Measurements from ENCODE around the gene KCNJ8. TPM values are rescaled to one million over a fixed set of nuclear protein-coding genes. Genes with fewer than 3 reads are reported as not detected.

Gene KCNJ8
- polyA plus RNA-seq, 2 of the 4 experiments (the other 2 are of a cell fraction) = 0.67 to 0.68 TPM

- H3K4me2 ChIP-seq = no peak overlapping the region
- 68% methylated on average over 5 of the region's 5 CpGs for WGBS (ENCODE audit: missing lambda C conversion rate)
- FAIRE-seq (no peak), ATAC-seq (no peak), DNase-seq (ENCODE audit: low read depth in 1 of 2, low spot score in 1 of 2) (no peak)
- no peaks in the 10 kb centered on the region for H3K9me3 ChIP-seq
- H3K4me3 ChIP-seq = no peak overlapping the region
- ChIA-PET CTCF (interaction anchor here (1.5 kb wide), 1 partner anchor 38 kb away, joined by 3 read pairs; no protein-coding TSS in a partner anchor), POLR2A (no interaction called here)
- H3K27ac ChIP-seq = no peak overlapping the region
- no peaks in the 10 kb centered on the region for H3K4me1 ChIP-seq
- TF ChIP-seq SMC3 (IDR thresholded peaks at IDR 0.05) = no peak
- TF ChIP-seq CBX8 (IDR thresholded peaks at IDR 0.05) = no peak
- no peak for TF ChIP-seq FOSL2 (IDR thresholded peaks at IDR 0.05)
- TF ChIP-seq FOSL2 (CRISPR knock-in tag; IDR thresholded peaks at IDR 0.05) = no peak
- TF ChIP-seq MYC (IDR thresholded peaks at IDR 0.05; ENCODE audit: borderline replicate concordance, low read length) = no peak
- TF ChIP-seq HDAC2 (IDR thresholded peaks at IDR 0.05) = no peak
- no peak for TF ChIP-seq PBX3 (IDR thresholded peaks at IDR 0.05)
- no peak for TF ChIP-seq MAZ (IDR thresholded peaks at IDR 0.05; ENCODE audit: borderline replicate concordance, low read depth, low read length)
- TF ChIP-seq CHD4 (IDR thresholded peaks at IDR 0.05; ENCODE audit: borderline replicate concordance) = no peak
- TF ChIP-seq TP53 (CRISPR knock-in tag; IDR thresholded peaks at IDR 0.05) = no peak
- TF ChIP-seq ZSCAN20 (CRISPR knock-in tag; IDR thresholded peaks at IDR 0.05) = no peak
- TF ChIP-seq, protein P1, sequence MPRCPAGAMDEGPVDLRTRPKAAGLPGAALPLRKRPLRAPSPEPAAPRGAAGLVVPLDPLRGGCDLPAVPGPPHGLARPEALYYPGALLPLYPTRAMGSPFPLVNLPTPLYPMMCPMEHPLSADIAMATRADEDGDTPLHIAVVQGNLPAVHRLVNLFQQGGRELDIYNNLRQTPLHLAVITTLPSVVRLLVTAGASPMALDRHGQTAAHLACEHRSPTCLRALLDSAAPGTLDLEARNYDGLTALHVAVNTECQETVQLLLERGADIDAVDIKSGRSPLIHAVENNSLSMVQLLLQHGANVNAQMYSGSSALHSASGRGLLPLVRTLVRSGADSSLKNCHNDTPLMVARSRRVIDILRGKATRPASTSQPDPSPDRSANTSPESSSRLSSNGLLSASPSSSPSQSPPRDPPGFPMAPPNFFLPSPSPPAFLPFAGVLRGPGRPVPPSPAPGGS (IDR thresholded peaks at IDR 0.05) = no peak
- TF ChIP-seq RAD21 (conservative IDR thresholded peaks at IDR 0.05 in 1 of 2, IDR thresholded peaks at IDR 0.05 in 1 of 2) = no peak
- TF ChIP-seq PHF8 (IDR thresholded peaks at IDR 0.05; ENCODE audit: borderline replicate concordance, low read depth) = no peak
- no peak for TF ChIP-seq E2F6 (IDR thresholded peaks at IDR 0.05; ENCODE audit: borderline replicate concordance, low read depth)
- no peak for TF ChIP-seq HEYL (CRISPR knock-in tag; IDR thresholded peaks at IDR 0.05)
Measured at GRCh38 chr12:21717767-21718166, 56.7 kb downstream of the KCNJ8 start.

DNA sequence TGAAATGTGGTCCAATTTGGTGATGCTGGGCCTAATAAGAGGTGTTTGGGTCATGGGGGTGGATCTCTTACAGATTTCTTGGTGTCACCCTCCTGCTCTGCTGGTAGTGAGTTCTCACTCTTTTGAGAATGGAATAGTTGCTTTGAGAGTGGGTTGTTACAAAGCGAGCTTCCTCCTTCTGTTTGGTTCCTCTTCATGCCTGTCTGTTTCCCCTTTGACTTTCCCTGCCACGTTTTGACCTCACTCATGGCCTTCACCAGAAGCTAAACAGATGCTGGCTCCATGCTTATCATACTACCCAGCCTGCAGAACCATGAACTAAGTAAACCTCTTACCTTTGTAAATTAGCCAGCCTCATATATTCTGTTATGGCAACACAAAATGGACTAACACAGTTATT, 59.1 kb downstream of the KCNJ8 start:
- ATAC-seq (no peak), DNase-seq (ENCODE audit: low read depth in 1 of 2, low spot score in 1 of 2) (no peak), FAIRE-seq (no peak)
- no peak overlapping the region for H3K4me2 ChIP-seq
- TF ChIP-seq HEYL (CRISPR knock-in tag; IDR thresholded peaks at IDR 0.05) (no peak), REST (IDR thresholded peaks at IDR 0.05) (no peak), NPAS2 (CRISPR knock-in tag; IDR thresholded peaks at IDR 0.05; ENCODE audit: borderline replicate concordance) (no peak), CBX2 (IDR thresholded peaks at IDR 0.05; ENCODE audit: borderline replicate concordance, low read depth) (no peak), ESRRA (IDR thresholded peaks at IDR 0.05; ENCODE audit: borderline replicate concordance, low read length) (no peak), ATOH8 (CRISPR knock-in tag; IDR thresholded peaks at IDR 0.05; ENCODE audit: low read depth) (no peak), RFX5 (IDR thresholded peaks at IDR 0.05) (no peak), KDM5A (IDR thresholded peaks at IDR 0.05) (no peak), CHD2 (IDR thresholded peaks at IDR 0.05; ENCODE audit: low read length, partially characterized antibody) (no peak), HOXB13 (CRISPR knock-in tag; IDR thresholded peaks at IDR 0.05; ENCODE audit: low read depth) (no peak), JUNB (IDR thresholded peaks at IDR 0.05) (no peak), FOXS1 (CRISPR knock-in tag; IDR thresholded peaks at IDR 0.05) (no peak), ZNF302 (CRISPR knock-in tag; IDR thresholded peaks at IDR 0.05) (no peak), EP300 (IDR thresholded peaks at IDR 0.05) (no peak)
- H3K4me1 ChIP-seq = no peaks in the 10 kb centered on the region
- POLR2A ChIA-PET = no interaction called here
- H3K9me3 ChIP-seq = no peaks in the 10 kb centered on the region
- H3K4me3 ChIP-seq = no peak overlapping the region
- 22% methylated on average over 2 of the region's 2 CpGs for WGBS (ENCODE audit: missing lambda C conversion rate)
- no peak overlapping the region for H3K27ac ChIP-seq
- CTCF ChIA-PET = no interaction called here

Measured in A549 (cell line).